Testis (tissue), 2 donors: ENCODE data around the gene TACC3.

Source experiments
- CTCF ChIP-seq, 3 experiments: fragments of 450-650 bp in 2 of 3; fragments of 200-600 bp in 1 of 3; sonication (generic) in 1 of 3; IDR thresholded peaks; one replicate each; pipeline ENCODE4 v1.5.1; 2016 to 2019; ENCODE audit warnings: antibody characterized with exemption in 3 of 3, mild to moderate bottlenecking in 2 of 3, moderate library complexity in 1 of 3
- POLR2A ChIP-seq: fragments of 450-650 bp; IDR thresholded peaks from one replicate; pipeline ENCODE4 v1.6.1; 2017; ENCODE audit warnings: antibody characterized with exemption, mild to moderate bottlenecking, moderate library complexity

GRCh38 chr4:1749370-1749769 is 28.0 kb downstream of the TACC3 start:
- TF ChIP-seq POLR2A (no peak), CTCF (IDR thresholded peaks at IDR 0.05) (no peak)
